Tibial nerve (tissue), 3 donors: ENCODE data around the gene DDIT3.

ENCODE experiments used
- POLR2A ChIP-seq, 2 donors: fragments of 450-650 bp; IDR thresholded peaks; one replicate each; pipeline ENCODE4 v1.6.1; 2017; ENCODE audit warnings: antibody characterized with exemption in 2 of 2, mild to moderate bottlenecking in 2 of 2, moderate library complexity in 2 of 2
- TF ChIP-seq, protein P1 (sequence below), 5 experiments: fragments of 200-600 bp in 3 of 5; fragments of 450-650 bp in 2 of 5; sonication (generic) in 3 of 5; IDR thresholded peaks; one replicate each; pipeline ENCODE4 v1.5.1; 2016 to 2019; ENCODE audit warnings: antibody characterized with exemption in 5 of 5, mild to moderate bottlenecking in 3 of 5, moderate library complexity in 2 of 5

DNA sequence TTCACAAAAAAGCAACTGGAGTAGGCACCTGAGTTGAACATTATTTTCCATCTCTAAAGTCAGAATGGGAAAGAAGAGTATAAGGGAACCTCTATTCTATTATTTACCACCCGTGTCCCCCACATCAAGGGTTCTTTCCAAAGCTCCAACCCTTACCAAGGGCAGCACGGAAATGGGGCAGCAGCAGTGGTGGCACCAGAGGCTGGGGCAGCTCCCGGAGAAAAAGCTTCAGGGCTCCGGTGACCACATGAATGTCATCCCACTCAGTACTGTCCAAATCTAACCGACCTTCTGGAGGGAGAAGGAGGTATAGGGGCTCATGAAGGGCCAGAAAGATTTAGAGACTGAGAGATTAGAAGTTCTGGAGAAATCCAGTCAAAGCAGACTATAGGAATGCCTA is 46.4 kb downstream of the DDIT3 start:
- TF ChIP-seq, protein P1, sequence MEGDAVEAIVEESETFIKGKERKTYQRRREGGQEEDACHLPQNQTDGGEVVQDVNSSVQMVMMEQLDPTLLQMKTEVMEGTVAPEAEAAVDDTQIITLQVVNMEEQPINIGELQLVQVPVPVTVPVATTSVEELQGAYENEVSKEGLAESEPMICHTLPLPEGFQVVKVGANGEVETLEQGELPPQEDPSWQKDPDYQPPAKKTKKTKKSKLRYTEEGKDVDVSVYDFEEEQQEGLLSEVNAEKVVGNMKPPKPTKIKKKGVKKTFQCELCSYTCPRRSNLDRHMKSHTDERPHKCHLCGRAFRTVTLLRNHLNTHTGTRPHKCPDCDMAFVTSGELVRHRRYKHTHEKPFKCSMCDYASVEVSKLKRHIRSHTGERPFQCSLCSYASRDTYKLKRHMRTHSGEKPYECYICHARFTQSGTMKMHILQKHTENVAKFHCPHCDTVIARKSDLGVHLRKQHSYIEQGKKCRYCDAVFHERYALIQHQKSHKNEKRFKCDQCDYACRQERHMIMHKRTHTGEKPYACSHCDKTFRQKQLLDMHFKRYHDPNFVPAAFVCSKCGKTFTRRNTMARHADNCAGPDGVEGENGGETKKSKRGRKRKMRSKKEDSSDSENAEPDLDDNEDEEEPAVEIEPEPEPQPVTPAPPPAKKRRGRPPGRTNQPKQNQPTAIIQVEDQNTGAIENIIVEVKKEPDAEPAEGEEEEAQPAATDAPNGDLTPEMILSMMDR (IDR thresholded peaks at IDR 0.05) = no peak
- no peak for TF ChIP-seq POLR2A (IDR thresholded peaks at IDR 0.05)
